Epidermal melanocyte (primary cell): ENCODE data around the gene ANO4.

Source experiments
- DNase-seq: peaks from one replicate; pipeline ENCODE4 v3.0.0; 2011; ENCODE audit warnings: low spot score; ENCODE audit not compliant: insufficient read length

ANO4 gene

DNA sequence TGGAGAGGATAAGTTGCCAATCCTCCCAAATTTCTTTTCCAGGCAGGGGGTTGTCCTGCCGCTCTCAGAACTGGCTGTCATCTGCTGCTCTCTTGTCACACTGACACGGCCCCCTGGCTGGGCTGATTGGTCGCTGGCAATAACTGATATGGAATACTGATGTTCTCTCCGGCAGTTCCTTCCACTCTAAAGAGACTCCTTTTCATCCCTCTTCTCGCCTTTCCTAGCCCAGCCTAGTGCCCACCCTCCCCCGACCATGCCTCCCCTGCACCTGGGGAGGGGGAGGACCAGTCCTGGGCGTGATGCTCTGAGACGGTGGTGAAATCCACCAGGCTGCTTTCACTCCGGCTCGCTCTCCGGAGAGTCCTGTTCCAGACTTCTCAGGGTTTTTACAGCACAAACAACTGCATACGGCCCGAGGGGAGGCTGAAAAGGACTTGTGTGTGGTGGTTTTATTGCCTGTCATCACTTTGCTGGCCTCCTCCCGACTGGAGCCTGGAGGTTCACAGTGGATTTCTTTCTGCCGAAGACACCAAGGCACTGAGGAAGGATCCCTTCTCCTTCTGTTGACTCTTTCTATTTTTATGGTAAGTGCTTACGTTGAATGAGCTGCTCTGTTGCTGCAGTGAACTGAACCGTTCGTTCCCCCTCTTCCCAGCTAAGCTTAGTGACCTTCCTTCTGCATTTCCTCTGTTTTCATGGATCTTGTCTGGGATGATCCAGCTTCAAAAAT is at the start of gene ANO4:
TSS of gene ANO4 (plus strand) at position 336 of the 733 bp plus-strand sequence. CDS start 107,010 bp downstream, outside the sequence.
- peak; percentile 20 for DNase-seq

DNA sequence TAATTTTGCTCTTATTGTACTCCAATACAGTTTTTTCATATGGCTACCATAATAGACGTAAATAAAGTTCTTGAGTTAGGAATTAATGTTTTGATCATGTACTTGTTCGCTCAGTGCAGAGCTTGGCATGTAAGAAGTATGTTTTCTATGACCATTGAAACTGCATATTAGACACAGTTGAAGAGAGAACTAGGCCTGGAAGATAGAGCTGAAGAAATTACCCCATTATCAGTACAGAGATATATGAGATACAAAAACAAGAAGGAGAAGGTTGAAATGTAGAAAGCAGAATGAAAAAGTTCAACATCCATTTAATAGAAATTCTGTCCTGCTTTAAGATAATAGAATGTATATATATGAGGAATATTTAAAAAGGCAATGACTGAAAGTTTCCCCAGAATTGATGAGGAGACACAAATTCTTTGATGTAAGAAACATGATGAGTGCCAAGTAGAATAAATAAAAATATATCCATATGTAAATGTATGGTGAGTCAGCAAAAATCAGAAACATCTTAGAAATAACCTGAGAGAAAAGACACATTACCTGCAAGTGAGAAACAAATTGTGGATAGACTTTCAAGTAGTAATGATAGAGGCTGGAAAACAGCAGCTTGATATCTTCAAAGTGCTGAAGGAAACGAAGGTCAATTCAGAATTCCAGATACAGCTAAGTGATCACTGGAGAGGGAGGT is 49.1 kb upstream of the ANO4 start:
- no peak for DNase-seq

DNA sequence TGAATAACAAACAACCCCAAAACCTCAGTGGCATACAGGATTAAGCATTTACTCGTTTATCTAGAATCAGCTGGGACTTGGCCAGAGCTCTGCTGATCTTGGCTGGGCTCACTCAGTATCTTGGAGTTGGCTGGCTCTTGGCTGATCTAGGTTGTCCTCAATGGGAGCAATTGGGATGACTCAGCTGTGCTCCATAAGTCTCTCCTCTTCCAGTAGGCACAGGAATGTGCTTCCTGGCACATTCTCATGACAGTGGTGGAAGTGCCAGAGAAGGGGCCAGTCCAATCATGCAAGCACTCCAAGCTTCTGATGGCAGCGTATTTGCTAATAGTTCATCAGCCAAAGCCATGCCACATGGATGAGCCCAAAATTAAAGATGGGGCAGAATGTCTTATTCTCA is 41.7 kb upstream of the ANO4 start:
- no peak for DNase-seq

DNA sequence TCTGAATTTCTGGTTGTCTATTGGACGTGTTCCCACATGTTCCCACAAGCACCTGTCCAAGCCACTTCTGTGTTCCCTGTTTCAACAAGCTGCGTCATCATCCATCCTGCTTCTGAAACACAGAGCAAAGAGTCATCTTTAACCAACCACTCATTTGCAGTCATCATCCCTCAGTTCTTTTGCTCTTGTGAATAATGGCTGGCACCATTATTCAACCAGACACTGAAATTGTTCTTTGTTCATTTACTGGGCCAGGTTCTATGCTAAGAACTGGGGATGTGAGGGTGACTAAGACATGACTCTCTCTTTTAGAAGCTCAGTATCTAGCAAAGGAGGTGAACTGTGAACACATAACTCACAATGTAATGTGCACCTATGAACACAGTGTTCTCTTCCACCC is 40.7 kb upstream of the ANO4 start:
- DNase-seq, result no peak

DNA sequence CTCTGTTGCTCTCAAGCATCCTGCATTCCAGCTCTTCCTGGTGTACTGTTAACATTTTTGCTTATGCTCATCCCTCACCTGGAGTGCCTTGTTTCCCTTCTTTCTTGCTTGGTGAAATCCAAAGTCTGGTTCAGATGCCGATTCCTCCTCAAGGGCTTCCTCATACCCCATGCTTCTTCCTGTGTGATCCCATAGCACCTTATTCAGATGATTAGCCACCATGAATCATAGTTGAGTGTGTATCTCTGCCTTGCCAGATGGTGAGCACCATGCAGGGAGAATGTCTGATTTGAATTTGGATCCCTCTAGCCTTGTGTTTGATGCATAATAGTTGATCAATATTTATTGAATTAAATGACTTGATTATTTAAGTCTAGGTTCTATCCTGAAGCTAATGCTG is 39.4 kb upstream of the ANO4 start:
- DNase-seq, result no peak

DNA sequence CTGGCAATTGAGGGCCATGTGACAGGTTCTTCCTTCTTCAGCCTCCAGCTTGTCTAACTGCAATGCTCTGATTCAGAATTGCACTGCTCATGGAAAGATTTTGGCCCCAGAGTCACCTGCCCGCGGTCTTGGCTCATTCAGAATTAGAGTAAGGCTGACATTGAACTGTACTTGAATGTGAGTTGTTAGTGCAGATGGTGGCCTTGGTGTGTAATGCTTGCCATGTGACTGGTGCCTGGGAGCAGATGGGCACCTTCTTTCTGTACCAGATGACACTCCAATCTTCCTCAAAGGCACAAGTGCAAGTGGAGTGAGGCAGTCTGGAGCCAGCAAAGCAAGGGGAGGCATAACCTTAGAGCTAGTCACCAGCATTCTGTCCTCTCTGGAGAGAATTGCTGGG is 36.5 kb upstream of the ANO4 start:
- DNase-seq, result no peak

DNA sequence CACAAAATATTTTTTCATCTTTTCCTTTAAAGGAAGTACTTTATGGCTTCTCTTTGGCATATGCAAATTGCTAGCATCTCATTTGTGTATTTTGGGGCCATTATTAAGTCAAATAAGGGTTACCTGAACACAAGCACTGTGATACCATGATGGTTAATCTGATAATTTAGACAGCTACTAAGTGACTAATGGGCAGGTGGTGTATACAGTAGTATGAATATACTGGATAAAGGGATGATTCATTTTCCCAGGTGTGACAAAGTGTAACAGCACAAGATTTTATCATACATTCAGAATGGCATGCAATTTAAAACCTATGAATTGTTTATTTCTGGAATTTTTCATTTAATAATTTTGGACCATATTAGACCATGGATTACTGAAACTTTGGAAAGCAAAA is 27.2 kb upstream of the ANO4 start:
- DNase-seq, result no peak

DNA sequence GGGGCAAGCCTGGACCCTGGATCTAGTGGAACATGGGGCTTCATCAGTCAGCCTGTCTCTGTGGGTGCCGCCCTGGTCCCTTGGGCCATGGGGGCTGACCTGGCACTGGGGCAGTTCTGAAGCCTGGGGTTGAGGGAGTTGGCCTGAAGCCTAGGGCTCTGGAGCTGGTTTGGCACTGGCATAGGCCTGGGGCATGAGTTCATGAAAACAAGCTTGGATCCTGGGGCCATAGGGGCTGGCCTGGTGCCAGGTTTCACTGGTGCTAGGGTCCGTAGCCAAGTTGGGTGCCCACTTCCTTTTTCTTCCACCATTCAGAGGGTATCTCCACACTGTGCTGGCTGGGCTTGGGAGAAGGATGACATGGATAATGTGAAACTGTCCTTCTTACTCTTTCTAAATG is 26.6 kb upstream of the ANO4 start:
- DNase-seq, result no peak

DNA sequence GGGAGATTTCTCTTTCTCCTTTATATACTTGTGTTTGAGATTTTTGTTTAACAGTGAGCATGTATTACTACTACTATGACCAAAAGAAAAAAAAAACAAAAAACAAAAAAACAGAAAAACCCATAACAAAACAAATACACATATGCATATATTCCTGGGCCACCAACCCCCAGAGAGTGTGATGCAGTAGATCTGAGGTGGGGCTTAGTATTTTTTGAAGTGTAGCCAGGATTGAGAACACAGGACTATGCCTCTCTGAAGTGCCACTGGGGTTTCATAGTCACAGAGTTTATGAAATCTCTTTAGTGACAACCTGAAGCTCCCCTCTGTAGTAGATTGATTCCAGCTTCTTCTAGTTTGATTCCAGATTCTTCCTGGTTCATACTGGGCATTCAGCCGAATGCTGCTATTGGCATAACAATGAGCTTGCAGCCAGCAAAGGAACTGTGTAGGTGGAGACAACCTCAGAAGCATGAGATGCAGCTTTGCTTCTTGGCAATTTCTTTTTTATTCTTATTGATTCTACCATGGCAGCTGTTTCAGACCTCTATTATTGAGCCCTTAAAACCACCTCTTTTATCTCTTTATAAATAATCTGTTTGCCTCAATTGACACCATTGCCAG is 15.5 kb upstream of the ANO4 start:
- no peak for DNase-seq

DNA sequence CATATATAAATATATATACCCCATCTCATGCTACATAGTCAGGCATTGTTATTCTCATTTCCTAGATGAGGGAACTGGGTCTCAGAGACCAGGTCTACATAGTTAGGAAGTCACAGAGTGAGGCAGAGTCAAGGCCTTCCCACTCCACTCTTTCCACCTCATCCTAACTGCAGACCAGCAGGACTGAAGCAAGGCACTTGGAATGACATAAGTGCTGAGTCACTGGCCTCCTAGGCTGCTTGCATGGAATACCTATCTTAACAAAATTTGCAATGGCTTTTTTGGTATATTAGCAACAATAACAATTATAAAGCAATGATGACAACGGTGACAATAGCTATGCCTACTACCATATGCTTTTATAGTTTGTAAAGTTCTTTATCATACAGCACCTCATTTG is 5.4 kb upstream of the ANO4 start:
- no peak for DNase-seq

DNA sequence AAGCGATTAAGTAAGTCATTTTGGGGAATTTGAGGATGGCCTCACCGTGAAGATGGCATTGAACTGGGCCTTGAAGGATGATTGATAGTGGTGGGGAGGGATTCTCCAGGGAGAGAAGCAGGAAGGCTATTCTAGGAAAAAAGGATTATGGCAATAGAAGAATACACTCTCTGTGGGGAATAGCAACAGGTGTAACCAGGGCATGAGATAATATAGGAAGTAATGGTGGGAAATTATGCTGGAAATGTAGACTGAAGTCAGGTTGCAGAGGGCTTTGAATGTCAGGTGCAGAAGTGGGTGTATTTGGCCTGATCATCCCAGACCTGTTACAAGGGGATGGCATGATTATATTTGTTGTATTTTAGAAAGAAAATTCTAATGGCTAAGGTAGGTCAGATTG is 4.6 kb upstream of the ANO4 start:
- DNase-seq, result no peak

DNA sequence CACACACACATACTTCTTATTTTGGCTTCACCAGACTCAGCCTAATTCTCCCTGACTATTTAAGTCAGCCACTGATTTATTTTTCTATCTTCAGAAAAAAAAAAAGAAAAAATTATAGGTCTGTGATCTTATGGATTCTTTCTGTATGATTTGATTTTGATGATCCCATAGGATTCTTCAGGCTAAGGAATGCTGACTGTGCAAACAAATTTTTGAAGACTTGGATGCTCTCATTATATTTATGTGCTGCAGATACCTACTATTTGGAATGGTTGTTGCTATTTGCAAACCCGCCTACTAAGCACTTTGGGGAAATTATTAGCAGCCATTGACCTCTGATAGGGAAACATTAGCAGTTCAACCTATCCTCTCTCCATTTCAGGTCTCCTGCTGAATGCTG is 4.0 kb upstream of the ANO4 start:
- no peak for DNase-seq

DNA sequence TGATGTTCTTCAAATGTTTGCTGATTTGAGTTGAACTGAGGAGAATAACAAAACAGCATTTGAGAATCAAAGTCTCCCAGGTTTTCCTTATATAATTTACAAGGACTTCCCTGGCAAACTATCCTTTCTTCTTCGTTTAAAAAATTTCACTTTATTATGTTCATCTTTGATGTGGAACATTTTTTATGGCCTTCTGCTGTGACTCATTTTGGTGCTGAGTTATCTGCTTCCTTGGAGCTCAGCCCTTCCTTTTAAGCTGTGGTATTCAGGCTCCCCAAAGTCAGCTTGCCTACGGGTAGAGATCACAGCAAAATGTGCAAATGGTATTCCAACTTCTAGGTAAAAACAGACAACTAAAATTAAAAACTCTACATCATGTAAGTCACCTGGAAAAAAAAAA is 1.4 kb upstream of the ANO4 start:
- no peak for DNase-seq

DNA sequence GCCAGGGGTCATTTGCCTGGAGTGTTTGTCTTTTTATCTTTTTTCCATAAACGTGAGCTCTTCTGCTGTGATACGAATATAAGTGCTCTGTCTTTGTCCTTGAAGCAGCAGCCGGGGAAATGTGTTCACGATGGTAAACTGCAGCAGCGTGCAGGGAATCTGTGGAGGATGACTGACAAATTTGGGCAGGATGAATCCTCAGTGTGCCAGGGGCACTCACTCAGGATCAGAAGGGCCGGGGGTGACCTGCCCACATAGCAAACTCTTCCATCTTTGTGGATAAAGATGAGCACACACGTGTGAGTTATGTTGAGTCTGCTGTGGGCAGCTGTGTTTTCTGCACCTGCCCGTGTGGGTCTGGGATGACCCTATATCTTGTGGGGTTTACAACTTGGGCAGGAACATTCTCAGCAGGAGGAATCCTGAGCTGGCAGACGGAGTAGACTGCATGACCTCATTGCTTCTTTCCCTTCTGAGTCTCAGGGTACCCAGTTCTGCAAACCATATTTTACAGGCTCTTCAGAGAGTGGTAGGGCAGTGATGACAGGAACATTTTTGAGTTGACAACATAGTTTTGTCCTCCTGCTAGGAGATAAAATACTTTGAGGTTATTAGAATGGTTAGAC is 711 bp downstream of the ANO4 start:
- no peak for DNase-seq

DNA sequence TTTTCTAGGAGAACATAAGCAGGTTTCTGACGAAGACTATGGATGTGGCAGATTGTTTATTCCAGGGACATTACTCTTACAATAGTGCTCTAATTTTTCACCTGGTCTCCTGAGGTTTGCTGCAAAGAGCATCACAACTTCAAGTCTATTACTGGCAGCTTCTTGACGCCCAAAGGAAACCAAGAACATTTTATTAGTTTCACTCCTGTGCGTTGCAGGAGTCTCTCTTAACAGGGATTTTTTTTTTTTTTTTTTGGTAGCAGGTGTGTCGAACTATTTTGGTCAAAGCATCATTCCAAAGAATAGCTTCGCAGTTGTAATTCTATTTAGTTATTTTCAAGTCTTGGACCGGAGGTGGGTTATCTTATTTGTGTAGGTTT is 1.2 kb downstream of the ANO4 start:
- no peak for DNase-seq

DNA sequence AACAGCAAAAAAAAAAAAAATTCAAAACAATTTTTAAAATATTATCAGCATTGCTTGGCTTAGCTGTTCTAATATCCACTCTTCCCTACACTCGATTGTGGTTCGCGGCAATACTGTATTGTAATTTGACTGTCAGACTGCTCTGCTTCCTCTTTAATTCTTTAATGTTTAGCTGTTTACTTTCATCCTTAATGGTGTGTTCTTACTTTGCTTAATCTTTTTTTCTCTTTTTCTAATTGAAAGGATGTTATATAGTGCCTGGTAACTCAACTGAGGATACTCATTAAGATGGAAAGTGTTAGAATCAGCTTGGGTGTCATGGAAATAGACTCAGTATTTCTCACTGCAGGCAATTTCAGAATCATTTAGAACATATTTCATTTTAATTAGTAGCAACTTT is 2.0 kb downstream of the ANO4 start:
- no peak for DNase-seq

DNA sequence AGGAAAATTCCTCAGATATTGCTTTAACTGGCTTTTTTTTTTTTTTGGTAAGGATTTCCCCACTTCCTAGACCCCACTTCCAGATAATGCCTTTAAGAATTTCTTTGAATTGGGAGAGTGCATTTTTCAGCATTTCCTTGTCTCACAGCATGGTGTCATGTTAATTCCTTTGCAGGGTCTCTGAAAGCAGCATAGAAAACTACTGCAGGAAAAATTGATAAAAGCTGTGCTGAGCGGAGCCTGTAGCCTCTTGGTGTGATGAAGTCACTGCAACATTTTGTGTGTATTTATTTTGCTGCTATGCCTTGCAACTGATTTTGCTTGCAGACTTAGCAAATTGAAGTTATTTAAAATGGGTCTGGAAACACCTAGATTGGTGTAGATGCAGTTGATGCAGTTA is 2.7 kb downstream of the ANO4 start:
- DNase-seq, result no peak

DNA sequence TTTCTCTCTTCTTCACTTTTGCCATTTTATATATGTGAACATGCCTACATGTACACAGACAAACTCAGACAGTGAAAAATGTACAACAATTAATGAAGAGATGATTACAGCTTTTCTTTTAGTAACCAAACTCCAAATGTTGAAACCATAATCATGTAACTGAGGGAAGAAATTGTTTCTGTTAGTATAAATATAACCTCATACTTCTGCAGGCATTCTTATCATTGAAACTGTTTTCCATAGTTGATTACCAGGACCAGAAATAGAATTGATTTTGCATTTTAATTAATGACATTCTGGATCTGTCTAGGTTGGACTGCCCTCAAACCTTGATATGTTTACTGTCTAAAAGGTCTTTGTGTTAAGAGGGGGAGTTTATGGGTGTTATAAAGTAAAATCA is 3.2 kb downstream of the ANO4 start:
- no peak for DNase-seq

DNA sequence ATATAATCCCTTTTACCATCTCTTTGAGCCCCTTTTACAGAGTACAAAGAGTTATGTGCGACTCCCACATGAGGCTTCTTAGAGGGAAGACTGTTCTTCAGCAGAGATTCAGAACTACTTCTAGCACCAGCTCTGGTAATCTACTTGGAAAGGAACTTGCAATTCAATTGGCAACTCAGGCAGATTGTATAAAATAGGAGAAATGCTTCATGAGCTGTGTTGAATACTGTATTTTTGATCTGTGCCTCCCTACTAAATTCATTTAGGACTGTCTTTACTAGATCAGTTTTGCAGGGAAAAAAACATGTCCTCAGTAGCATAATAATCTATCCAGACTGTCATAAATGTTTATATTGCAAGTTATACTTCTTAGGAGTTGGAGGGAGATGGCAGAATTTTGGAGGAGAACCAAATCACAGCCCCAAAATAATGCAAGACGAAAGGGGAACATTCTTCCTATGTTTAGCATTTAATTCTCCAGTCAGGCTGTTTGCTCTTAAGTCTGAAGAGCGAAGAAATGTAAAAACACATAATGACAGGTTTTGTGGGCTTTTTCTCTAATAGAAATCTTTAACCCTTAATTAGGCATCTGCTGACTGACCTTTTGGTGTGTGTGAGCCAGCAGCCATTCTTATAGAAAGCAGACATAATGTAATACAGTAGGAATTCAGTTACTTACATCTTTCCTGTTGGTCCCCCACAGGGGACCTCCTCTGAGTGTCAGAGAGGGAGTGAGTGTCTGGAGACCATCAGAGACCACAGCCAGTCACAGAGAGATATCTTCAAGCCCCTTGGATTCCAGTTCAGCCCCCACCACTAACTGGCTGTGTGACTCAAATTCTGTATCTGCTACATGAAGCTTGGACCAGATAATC is 3.9 kb downstream of the ANO4 start:
- DNase-seq, result no peak

DNA sequence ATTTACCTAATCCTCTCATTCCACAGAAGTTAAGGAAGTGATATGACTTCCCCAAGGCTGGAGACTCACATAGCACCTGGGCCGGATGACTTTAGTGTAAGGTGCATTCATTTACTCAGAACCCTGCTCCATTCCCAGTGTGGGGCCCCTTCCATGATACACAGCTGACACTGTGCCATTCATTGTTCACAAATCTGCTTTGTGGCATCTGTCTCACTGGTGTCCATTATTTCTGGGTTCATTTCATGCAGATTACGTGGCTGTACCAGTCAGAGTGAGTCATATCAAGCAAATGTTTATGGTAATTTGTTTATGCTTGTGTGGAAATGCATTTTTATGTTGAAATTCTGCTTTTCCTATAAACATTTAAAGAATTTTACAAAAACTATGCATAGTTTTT is 5.2 kb downstream of the ANO4 start:
- DNase-seq, result no peak

DNA sequence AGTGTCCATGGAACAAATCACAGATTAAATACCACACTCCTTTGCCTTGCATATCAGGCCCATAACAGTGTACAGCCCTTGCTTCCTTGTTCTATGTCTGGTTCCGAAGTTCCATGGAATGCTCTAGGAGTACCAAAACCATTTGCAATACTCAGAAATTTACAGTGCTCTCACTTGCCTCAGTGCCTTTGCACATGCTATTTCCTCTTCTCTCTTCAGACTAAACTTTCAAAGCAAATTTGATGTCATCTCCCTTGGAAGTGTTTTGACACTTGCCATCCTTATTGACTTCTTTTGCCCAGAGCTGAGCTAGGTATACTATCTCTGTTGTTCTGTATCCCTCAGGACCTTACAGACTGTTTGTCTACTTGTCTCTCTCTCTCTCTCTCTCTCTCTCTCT is 6.1 kb downstream of the ANO4 start:
- no peak for DNase-seq
